Panc1 (cell line): Measurements from ENCODE around the gene LIN28B.

ENCODE experiments used
- CTCF ChIP-seq: fragments of 450-650 bp; IDR thresholded peaks from 2 replicates; pipeline ENCODE4 v1.5.1; 2017; ENCODE audit warnings: mild to moderate bottlenecking
- REST ChIP-seq, 2 experiments: IDR thresholded peaks; 2 replicates each; pipeline ENCODE4 v1.6.1; 2011 to 2012; ENCODE audit warnings: low read depth in 2 of 2, control low read depth in 1 of 2, low read length in 1 of 2, mild to moderate bottlenecking in 1 of 2, moderate library complexity in 1 of 2; ENCODE audit not compliant: insufficient read depth in 1 of 2
- SIN3A ChIP-seq: IDR thresholded peaks from 2 replicates; pipeline ENCODE4 v1.6.1; 2012; ENCODE audit warnings: low read depth, mild to moderate bottlenecking, low read length, moderate library complexity, borderline replicate concordance; ENCODE audit not compliant: insufficient read depth
- TCF7L2 ChIP-seq: IDR thresholded peaks from 2 replicates; pipeline ENCODE4 v1.6.1; 2011; ENCODE audit warnings: mild to moderate bottlenecking, low read depth, low read length, inconsistent platforms

- peak; percentile 81; the same call in 1 of the 2 replicates for TF ChIP-seq CTCF
- TF ChIP-seq SIN3A = no peak
- TF ChIP-seq TCF7L2 = no peak
- TF ChIP-seq REST (IDR thresholded peaks at IDR 0.05; ENCODE audit: insufficient read depth in 1 of 2, low read depth in 2 of 2, low read length in 1 of 2) = no peak
Observed at GRCh38 chr6:105087571-105088211, 130.8 kb downstream of the LIN28B start.
